Body of pancreas (tissue), 4 donors: ENCODE results near the gene CAMK1D. TPM values are rescaled to one million over a fixed set of nuclear protein-coding genes. Genes with fewer than 3 reads are reported as not detected.

Experiments
- ATAC-seq: fragments of 150-250 bp; one replicate; pipeline ENCODE4 v1.9.1; 2016
- DNase-seq, 4 donors: peaks; one replicate each; pipeline ENCODE4 v3.0.0-alpha.2; 2019
- H3K27ac ChIP-seq, 4 donors: fragments of 200-600 bp; sonication (generic); 1 replicate in 3 of 4; 2 replicates in 1 of 4; pipeline versions ENCODE4 v1.5.1 to v1.6.1; 2016 to 2019; ENCODE audit warnings: mild to moderate bottlenecking in 1 of 4, mixed read lengths in 1 of 4, moderate library complexity in 1 of 4
- H3K27me3 ChIP-seq, 2 donors: fragments of 200-600 bp; sonication (generic); one replicate each; pipeline ENCODE4 v1.6.0; 2016; ENCODE audit warnings: mild to moderate bottlenecking in 1 of 2
- H3K36me3 ChIP-seq, 2 donors: fragments of 200-600 bp; sonication (generic); replicated peaks in 1 of 2; 2 replicates each; pipeline ENCODE4 v1.5.1; 2016; ENCODE audit warnings: low read depth in 2 of 2; ENCODE audit not compliant: insufficient read depth in 1 of 2
- H3K4me1 ChIP-seq: fragments of 200-600 bp; sonication (generic); one replicate; pipeline ENCODE4 v1.6.0; 2016
- H3K4me3 ChIP-seq, 2 donors: fragments of 200-600 bp; sonication (generic); 1 replicate in 1 of 2; 2 replicates in 1 of 2; pipeline ENCODE4 v1.5.1; 2016 to 2019
- H3K9me3 ChIP-seq, 3 donors: fragments of 200-600 bp; sonication (generic); 1 replicate in 2 of 3; 2 replicates in 1 of 3; pipeline ENCODE4 v1.5.1; 2016
- CTCF ChIP-seq, 7 experiments: fragments of 450-650 bp in 4 of 7; fragments of 200-600 bp in 3 of 7; sonication (generic) in 3 of 7; IDR thresholded peaks; one replicate each; pipeline ENCODE4 v1.5.1; 2016 to 2019; ENCODE audit warnings: antibody characterized with exemption in 7 of 7
- POLR2A ChIP-seq, 3 donors: fragments of 450-650 bp; IDR thresholded peaks; one replicate each; pipeline ENCODE4 v1.6.1; 2016; ENCODE audit warnings: antibody characterized with exemption in 3 of 3, mild to moderate bottlenecking in 2 of 3
- WGBS, 2 donors: methylation state at CpG; one replicate each; pipeline ENCODE4 v1.1.5; 2017; 5-methylcytosine and 5-hydroxymethylcytosine counted together
- intact Hi-C: fragments of 100-400 bp; cut with DNase I; formaldehyde crosslinking; loops from one replicate; pipeline ENCODE4 v1.15.1; 2023
- total RNA-seq, 2 donors: library from RNA; depleted of rRNA; stranded (reverse); fragments of >200 nt; gene quantifications; one replicate each; pipeline ENCODE4 v1.1.0, GENCODE V29; 2016

CAMK1D gene
- total RNA-seq, 2 donors from 2014 or later = 12.5 to 14.2 TPM

GRCh38 chr10:12629767-12630165, 280.4 kb downstream of the CAMK1D start:
- no peaks in the 10 kb centered on the region for H3K36me3 ChIP-seq
- WGBS, 2 donors = 68 to 75% methylated on average over 5 of the region's 5 CpGs
- no peak for TF ChIP-seq POLR2A (IDR thresholded peaks at IDR 0.05)
- TF ChIP-seq CTCF (IDR thresholded peaks at IDR 0.05) = no peak
- no peak overlapping the region for H3K4me3 ChIP-seq
- peaks cover 40% of the 10 kb centered on the region for H3K4me1 ChIP-seq
- no peak overlapping the region for H3K27ac ChIP-seq
- DNase-seq (no peak), ATAC-seq (no peak)
- no peaks in the 10 kb centered on the region for H3K9me3 ChIP-seq
- no peaks in the 10 kb centered on the region for H3K27me3 ChIP-seq
- intact Hi-C loops = no loop called here

DNA sequence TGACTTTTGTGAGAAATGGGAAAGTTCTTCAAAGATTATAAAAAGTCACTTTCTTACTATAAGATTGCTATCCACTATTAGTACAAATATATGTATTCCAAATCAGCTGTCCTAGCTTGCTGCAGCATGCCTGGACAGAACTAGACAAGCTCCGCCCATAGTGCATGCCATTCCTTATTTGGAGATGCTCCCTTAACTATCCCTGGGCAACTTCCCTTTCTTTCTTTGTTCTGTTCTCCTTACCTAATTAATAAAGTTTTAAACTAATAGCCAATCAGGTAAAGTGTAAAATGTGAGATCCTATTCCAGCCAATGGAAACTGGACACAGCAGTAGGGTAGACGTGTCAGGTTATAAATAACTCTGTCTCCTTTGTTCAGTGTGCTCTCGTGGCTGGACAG, 281.9 kb downstream of the CAMK1D start:
- DNase-seq = peak in 2 of 4 donors; percentile 26 to 38
- Histone ChIP-seq H3K4me1 (peaks cover 40% of the 10 kb centered on the region), H3K27ac (peak overlapping the region in 1 of 4 donors; percentile 37), H3K4me3 (no peak overlapping the region), H3K36me3 (no peaks in the 10 kb centered on the region), H3K27me3 (no peaks in the 10 kb centered on the region), H3K9me3 (no peaks in the 10 kb centered on the region)
- no peak for ATAC-seq
- intact Hi-C loops = no loop called here
- 54 to 57% methylated on average over 3 of the region's 3 CpGs for whole genome bisulfite sequencing, 2 donors
- no peak for TF ChIP-seq CTCF (IDR thresholded peaks at IDR 0.05)
- no peak for TF ChIP-seq POLR2A (IDR thresholded peaks at IDR 0.05)

DNA sequence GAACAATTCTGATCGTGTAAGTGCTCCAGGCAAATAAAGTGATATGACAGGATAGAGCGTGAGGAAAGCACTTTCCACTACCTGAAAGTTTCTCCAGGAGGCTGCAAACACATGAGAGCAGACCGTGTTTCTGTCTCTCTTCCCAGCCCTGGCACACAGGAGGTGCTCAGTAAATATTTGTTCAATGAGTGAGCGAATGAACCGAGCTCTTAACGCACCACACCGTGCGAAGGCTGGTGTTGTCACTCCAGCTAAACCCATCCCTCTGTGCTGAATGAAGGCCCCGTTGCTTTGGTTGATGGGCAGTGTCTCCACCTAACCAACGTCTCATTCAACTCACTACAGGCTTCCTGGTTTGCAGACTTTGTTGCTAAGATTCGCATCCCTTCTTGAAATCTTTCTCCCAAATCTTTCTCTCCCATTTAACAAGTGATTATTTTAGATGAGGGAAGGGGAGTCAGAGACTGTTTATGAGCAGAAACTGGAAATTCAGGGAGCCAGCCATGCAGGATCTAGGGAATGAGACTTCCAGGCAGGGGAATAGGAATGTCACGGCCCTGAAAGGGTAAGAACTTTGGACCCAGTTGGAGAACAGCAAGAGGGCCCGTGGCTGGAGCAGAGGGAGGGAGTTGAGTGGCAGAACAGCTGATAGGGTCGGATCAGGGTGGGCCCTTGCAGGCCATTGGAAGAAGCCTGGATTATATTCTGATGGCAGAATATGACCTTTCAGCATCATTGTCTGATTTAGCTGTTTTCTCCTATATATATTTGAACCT, 282.6 kb downstream of the CAMK1D start:
- ATAC-seq (peak; percentile 81), DNase-seq (peak; percentile 45 to 71 (median 60))
- no peaks in the 10 kb centered on the region for H3K36me3 ChIP-seq
- TF ChIP-seq CTCF (IDR thresholded peaks at IDR 0.05) (peak in 4 of 7 experiments; percentile 16 to 28 (median 24)), POLR2A (IDR thresholded peaks at IDR 0.05) (no peak)
- H3K4me3 ChIP-seq = no peak overlapping the region
- peak overlapping the region in 1 of 4 donors; percentile 37 for H3K27ac ChIP-seq
- H3K4me1 ChIP-seq = peaks cover 35% of the 10 kb centered on the region
- intact Hi-C loops = no loop called here
- 55 to 62% methylated on average over 14 of the region's 14 CpGs for WGBS, 2 donors
- no peaks in the 10 kb centered on the region for H3K27me3 ChIP-seq
- no peaks in the 10 kb centered on the region for H3K9me3 ChIP-seq

GRCh38 chr10:12633776-12634620, 284.7 kb downstream of the CAMK1D start:
- Histone ChIP-seq H3K27ac (no peak overlapping the region), H3K36me3 (no peaks in the 10 kb centered on the region), H3K4me3 (no peak overlapping the region), H3K27me3 (no peaks in the 10 kb centered on the region), H3K4me1 (peaks cover 25% of the 10 kb centered on the region), H3K9me3 (no peaks in the 10 kb centered on the region)
- intact Hi-C loops = no loop called here
- TF ChIP-seq POLR2A (IDR thresholded peaks at IDR 0.05) (no peak), CTCF (IDR thresholded peaks at IDR 0.05) (peak in 2 of 7 experiments; percentile 11 to 14)
- DNase-seq (no peak), ATAC-seq (no peak)
- WGBS, 2 donors = 86 to 90% methylated on average over 11 of the region's 11 CpGs
